Inflammatory macrophage (primary cell): Measurements from ENCODE around the gene SCFD2.

Source experiments
- DNase-seq, 2 donors: peaks; one replicate each; pipeline ENCODE4 v3.0.0-alpha.2; 2020 to 2022

SCFD2 gene

DNA sequence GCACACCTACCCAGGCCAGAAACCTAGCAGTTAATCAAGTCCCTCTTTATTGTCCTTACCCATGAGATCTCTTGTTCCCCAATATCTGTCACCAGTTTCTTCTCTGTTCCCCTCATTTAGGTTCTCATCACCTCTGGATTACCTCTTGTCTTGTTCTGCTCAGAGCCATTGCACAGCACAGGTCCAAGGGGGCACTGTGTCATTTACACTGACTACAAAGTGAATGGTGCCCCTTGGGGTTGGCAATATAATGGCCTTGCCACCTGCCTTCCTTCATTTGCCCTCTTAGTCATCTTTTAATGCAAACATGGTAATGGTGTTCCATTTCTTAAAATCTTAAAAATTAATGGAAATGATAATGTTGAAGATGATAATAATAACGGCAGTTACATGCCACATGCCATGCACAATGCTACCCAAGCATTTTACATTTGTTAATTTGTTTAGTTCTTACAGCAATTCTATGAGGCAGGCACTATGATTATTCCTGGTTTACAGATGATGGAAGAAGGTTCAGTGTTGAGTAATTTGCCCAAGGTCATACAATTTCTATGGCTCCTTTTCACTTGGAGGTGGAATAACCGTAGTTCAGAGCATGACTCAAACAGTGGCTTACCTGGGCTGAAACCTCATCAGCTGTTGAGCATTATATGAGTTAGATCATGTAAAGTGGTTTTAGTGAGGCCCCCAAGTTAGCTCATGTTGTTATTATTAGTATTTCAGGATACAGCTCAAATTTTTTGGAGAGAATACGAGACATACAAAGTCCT lies 385.9 kb downstream of the SCFD2 start:
- no peak for DNase-seq

- no peak for DNase-seq
Observed at GRCh38 chr4:52979020-52979419, 386.8 kb downstream of the SCFD2 start.

- no peak for DNase-seq
Observed at GRCh38 chr4:52977252-52977651, 388.6 kb downstream of the SCFD2 start.

DNA sequence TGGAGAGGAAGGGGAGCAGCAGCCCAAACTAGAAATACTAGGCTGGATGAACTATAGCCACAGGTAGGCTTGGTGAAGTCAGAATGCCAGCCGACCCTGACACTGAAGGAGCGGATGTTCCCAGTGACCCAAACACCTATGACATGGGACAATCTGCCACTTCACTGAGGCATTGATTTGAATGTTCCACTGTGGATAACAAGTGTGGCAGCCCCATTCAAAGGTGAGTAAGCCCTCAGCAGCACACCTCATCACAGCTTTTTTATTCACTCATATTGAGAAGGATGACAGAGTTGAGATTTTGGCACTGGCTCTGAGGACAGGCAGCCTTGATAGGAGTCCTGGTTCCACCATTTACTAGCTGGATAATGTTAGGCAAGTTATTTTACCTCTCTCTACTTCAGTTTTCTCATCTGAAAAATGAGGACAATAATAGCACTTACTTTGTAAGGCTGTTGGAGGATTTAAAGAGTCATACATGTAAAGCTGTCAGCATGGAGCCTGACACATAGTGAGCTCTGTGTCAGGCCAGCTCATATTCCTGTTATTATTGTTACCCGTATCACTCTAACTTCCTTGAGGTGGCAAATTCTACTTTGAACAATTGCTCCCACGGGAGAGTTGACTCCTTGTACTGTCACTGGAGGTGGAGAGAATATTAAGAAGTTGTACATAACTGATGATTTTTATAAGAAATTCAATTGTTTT lies 389.2 kb downstream of the SCFD2 start:
- no peak for DNase-seq

DNA sequence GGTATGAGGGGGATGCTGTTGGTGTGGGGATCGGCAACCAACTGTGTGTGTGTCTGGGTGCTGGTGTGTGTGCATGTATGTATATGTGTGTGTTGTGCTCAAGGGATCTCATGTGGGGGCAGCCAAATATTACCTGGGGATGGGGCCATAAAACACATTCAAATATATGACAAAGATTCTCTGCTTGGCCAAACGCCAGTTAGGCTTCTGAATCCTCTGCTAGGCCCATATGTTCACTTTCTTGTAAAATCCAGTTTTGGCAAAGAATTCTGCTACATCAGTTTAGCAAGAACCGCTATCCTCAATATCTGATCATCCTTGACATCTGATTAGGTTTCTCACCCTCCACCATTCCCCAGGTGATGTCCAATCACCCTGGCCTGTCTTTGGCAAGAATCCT lies 397.2 kb downstream of the SCFD2 start:
- DNase-seq = no peak

- no peak for DNase-seq
Observed at GRCh38 chr4:52968241-52968640, 397.6 kb downstream of the SCFD2 start.

DNA sequence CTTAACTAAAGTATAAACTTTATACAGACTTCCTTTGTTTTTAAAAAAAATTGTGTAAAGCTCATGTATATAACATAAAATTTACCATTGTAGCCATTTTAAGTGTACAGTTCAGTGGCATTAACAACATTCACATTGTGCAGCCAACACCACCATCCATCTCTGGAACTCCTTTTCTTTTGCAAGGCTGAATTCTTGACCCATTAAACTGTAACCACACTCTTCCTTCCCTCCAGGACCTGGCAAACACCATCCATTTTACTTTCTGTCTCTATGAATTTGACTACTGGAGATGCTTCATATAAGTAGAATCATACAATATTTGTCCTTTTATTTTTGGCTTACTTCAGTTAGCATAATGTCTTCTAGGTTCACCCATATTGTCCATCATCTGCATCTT lies 399.1 kb downstream of the SCFD2 start:
- DNase-seq = no peak

GRCh38 chr4:52966172-52966571 lies 399.7 kb downstream of the SCFD2 start:
- no peak for DNase-seq

- no peak for DNase-seq
Observed at GRCh38 chr4:52964561-52965101, 401.2 kb downstream of the SCFD2 start.

DNA sequence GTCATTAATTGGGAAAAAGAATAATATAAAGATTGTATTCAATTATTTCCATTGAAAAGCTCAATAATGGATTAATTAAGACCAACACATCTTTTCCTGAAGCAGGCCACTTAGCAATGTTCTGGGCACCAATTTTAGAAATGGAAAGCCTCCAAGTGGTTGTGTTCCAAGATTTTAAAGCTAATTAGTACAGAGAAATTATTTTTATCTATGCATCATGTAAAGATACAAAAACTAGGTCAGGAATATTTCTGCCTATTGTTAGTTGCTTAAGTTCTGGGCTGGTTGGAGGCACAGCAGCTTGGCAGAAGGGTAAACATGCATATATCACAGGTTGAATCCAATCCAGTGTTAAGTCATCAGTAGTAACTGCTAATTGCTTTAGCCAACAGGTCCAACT lies 401.9 kb downstream of the SCFD2 start:
- DNase-seq = no peak

- no peak for DNase-seq
Observed at GRCh38 chr4:52962721-52963120, 403.1 kb downstream of the SCFD2 start.

GRCh38 chr4:52961666-52962412 lies 404.0 kb downstream of the SCFD2 start:
- DNase-seq = no peak

GRCh38 chr4:52959541-52959940 lies 406.3 kb downstream of the SCFD2 start:
- no peak for DNase-seq

GRCh38 chr4:52957835-52958631 lies 407.8 kb downstream of the SCFD2 start:
- no peak for DNase-seq

- DNase-seq = no peak
Observed at GRCh38 chr4:52957220-52957686, 408.6 kb downstream of the SCFD2 start.

GRCh38 chr4:52956691-52957090 lies 409.2 kb downstream of the SCFD2 start:
- DNase-seq = no peak

GRCh38 chr4:52954560-52955170 lies 411.2 kb downstream of the SCFD2 start:
- peak in 1 of 2 donors; percentile 2 for DNase-seq

DNA sequence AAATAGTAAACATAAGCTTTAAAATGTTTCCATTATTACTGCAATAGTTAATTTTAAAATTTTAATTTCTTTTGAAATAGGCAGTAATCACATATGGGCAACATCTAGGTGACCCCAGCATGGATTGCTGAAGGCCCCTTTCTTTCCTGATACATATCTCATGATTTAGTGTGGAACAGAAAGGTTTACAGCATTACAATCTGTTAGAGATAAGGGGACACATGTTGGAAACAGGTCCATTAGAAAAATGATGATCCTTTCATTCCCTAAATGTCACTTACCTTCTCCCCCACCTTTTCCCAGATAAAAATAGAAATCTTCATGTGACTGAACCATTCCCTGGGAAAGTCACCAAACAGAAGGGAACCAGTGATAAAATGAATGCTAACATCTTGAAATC lies 413.3 kb downstream of the SCFD2 start:
- DNase-seq = no peak

DNA sequence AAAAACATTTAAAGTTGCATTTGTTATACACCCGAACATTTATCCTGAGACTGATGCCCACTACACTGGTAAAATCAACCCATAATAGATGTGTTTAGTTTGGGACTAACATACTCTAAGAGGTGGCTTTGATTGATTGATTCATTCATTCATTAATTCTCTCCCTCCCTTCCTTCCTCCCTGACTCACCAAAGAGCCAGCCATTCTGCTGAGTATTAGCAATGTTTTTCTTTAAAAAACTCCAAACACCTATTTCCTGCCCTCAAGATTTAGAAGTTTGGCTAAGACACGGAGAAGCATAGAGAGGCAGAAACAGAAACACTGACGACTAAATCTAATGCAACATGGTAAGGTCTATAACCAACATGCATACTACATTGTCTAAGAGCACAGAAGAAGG lies 414.8 kb downstream of the SCFD2 start:
- DNase-seq = no peak

GRCh38 chr4:52950226-52950625 lies 415.6 kb downstream of the SCFD2 start:
- no peak for DNase-seq

- no peak for DNase-seq
Observed at GRCh38 chr4:52949336-52949735, 416.5 kb downstream of the SCFD2 start.

DNA sequence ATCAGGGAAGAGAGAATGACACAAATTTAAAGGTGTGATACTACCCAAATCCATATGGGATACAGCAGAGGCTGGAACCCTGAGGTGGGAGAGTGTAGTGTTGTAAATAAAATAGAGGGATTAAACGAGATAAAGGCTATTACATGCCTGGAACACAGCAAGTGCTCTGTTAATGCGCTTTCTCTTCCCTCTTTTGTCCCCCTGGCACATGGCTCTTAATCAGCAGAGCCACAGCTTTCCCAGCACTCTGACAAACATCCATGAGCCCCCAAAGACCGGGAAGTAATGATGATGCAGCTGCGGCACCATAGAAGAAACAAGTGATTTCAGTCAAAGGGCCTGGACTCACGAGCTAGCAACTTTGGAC lies 417.8 kb downstream of the SCFD2 start:
- no peak for DNase-seq
